ENCODE data around the gene CASK.

- TF ChIP-seq SUZ12 (IDR thresholded peaks at IDR 0.05): no peak
- TF ChIP-seq BHLHE40 (IDR thresholded peaks at IDR 0.05; ENCODE audit: borderline replicate concordance): no peak
- TF ChIP-seq ELF4 (IDR thresholded peaks at IDR 0.05): no peak
- no peak for TF ChIP-seq SP1 (IDR thresholded peaks at IDR 0.05)
- TF ChIP-seq FOXK2 (IDR thresholded peaks at IDR 0.05): no peak
- no peak for TF ChIP-seq NFRKB (IDR thresholded peaks at IDR 0.05)
- no peak for TF ChIP-seq TARDBP (IDR thresholded peaks at IDR 0.05)
- no peak for TF ChIP-seq FOXA1 (IDR thresholded peaks at IDR 0.05)
- no peak for TF ChIP-seq ARNT (IDR thresholded peaks at IDR 0.05)
- TF ChIP-seq ZNF384 (IDR thresholded peaks at IDR 0.05): no peak
- no peak for TF ChIP-seq L3MBTL2 (conservative IDR thresholded peaks at IDR 0.05)
- no peak for TF ChIP-seq HDGF (IDR thresholded peaks at IDR 0.05; ENCODE audit: borderline replicate concordance)
- TF ChIP-seq, protein P1, sequence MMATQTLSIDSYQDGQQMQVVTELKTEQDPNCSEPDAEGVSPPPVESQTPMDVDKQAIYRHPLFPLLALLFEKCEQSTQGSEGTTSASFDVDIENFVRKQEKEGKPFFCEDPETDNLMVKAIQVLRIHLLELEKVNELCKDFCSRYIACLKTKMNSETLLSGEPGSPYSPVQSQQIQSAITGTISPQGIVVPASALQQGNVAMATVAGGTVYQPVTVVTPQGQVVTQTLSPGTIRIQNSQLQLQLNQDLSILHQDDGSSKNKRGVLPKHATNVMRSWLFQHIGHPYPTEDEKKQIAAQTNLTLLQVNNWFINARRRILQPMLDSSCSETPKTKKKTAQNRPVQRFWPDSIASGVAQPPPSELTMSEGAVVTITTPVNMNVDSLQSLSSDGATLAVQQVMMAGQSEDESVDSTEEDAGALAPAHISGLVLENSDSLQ (IDR thresholded peaks at IDR 0.05): no peak
- no peak for TF ChIP-seq FOXM1 (IDR thresholded peaks at IDR 0.05; ENCODE audit: borderline replicate concordance)
These were observed 120.4 kb downstream of the CASK start for GRCh38 chrX:41802958-41803357.
